ENCODE results near the gene TGM3. TPM values are rescaled to one million over a fixed set of nuclear protein-coding genes. Genes with fewer than 3 reads are reported as not detected.

The TGM3 gene
- total and polyA plus RNA-seq, 10 of the 15 experiments (the other 5 are each of a cell fraction or from before 2014, with no cell fraction given): not detected

- TF ChIP-seq E4F1 (IDR thresholded peaks at IDR 0.05; ENCODE audit: borderline replicate concordance, partially characterized antibody) (no peak), ZNF687 (IDR thresholded peaks at IDR 0.05) (no peak), ZNF217 (IDR thresholded peaks at IDR 0.05) (0 out of 2 replicates have a peak, but pooled peaks have one; percentile 43), E2F4 (IDR thresholded peaks at IDR 0.05; ENCODE audit: low read depth, low read length) (no peak), SMAD5 (IDR thresholded peaks at IDR 0.05; ENCODE audit: low read depth) (no peak), HSF1 (IDR thresholded peaks at IDR 0.05; ENCODE audit: low read depth, low read length) (no peak), EP300 (IDR thresholded peaks at IDR 0.05; ENCODE audit: borderline replicate concordance in 1 of 2, control insufficient read depth in 1 of 2, low read depth in 2 of 2, low read length in 2 of 2) (peak in 1 of 2 experiments; percentile 53; a peak in 1 of 4 replicates), ZZZ3 (IDR thresholded peaks at IDR 0.05; ENCODE audit: control insufficient read depth, insufficient read length, low read depth) (no peak), EZH2 (IDR thresholded peaks at IDR 0.05; ENCODE audit: borderline replicate concordance, control insufficient read depth, low read depth, low read length) (no peak), IRF3 (IDR thresholded peaks at IDR 0.05) (no peak), ZNF207 (IDR thresholded peaks at IDR 0.05; ENCODE audit: borderline replicate concordance) (no peak), IKZF1 (conservative IDR thresholded peaks at IDR 0.05) (peak; percentile 80), EED (IDR thresholded peaks at IDR 0.05; ENCODE audit: low read depth) (peak; percentile 81), KDM1A (IDR thresholded peaks at IDR 0.05; ENCODE audit: borderline replicate concordance) (no peak), ZNF24 (IDR thresholded peaks at IDR 0.05) (no peak), TAF1 (IDR thresholded peaks at IDR 0.05; ENCODE audit: borderline replicate concordance, low read depth, low read length) (no peak), RUNX3 (IDR thresholded peaks at IDR 0.05; ENCODE audit: low read length) (no peak; the same call in 1 of the 2 replicates), ASH2L (IDR thresholded peaks at IDR 0.05; ENCODE audit: borderline replicate concordance, low read depth) (no peak), NFYA (IDR thresholded peaks at IDR 0.05; ENCODE audit: borderline replicate concordance, low read depth, low read length) (no peak)
These were observed 5.4 kb downstream of the TGM3 start (continued) for GRCh38 chr20:2301164-2301622.

All from GM12878 (cell line).